ENCODE measurements around the gene COL4A2.

The COL4A2 gene

DNA sequence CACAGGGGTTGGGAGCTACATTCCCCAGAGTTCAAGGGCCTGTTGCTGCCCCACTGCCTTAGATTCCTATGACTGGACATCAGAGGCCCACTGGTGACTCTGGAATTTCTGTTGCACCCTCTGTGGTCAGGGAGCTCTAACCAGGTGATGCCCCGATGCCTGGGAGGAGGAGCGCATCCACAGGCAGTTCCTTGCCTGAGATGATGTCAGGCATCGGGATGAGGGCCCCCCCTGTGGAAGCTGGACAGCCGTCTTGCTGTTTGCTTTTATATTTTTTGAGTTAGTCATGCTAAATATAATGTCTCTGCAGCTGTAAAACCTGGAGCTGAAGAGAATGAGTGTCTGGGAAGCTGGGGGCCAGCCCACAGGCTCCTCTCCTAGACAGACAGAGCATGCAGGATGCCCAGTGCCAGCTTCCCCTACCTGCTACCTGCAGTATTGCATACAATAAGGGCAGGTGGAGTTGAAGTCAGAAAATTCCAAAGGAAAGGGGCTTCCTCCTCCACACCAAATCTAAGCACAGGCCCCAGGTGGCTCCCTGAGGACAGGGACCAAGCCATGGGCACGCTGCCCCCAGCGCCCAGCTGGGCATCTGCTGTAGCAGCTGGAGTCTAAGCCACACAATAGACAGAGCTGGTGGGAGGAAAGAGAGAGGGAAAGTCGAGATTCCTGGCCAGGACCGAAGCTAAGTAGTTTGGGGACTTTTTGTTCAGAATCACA, 16.2 kb downstream of the COL4A2 start:
- no peak for DNase-seq

- DNase-seq: no peak
These were observed 17.1 kb downstream of the COL4A2 start for GRCh38 chr13:110324026-110324749.

DNA sequence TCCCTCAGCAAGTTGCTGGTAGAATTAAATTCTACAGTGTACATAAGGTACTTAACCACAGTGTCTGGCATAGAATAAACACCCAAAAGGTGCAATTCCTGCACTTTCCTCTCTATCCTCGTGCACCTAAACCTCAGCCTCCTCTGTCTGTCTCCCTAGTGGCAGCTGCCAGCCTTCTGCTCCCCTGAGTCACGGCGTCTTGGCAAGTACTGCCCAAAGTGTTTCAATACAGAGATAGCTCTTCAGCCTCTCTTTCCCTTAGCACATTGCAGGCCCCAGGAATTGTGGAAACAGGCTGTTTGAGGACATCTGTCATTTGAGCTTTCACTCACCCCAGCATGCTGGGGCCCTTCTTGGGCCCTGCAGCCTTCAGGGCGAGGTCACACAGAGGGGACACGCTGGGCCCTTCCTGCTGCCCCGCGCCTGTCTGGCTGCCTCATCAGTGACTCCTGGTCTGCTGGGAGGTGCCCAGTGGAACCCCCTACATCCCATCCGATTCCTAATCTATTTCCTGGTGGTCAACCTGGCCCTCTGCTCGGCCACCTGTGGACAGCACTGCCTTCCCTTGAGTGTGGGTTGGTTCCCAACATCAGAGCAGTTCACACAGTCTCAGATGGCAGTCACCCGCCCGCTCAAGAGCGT, 19.3 kb downstream of the COL4A2 start:
- no peak for DNase-seq

- DNase-seq: no peak
These were observed 20.1 kb downstream of the COL4A2 start for GRCh38 chr13:110327051-110327721.

DNA sequence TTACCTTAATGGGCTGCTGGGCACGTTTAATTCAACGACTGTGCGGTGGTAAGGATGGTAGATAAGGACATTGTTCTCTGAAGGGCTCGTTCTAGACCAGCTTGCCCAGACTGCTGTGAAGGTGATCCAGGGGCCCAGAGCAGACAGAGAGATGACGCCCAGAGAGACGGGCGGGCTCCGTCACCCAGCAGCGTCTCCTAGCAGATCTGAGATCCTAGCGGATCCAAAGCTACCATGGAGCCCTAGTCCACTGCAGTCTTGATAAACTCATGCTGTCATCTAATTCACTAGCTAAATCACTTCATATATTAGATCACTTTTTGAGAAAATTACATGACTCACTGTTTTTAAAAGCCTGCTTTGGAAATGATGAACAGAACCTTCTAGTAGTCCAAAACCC, 21.5 kb downstream of the COL4A2 start:
- no peak for DNase-seq

GRCh38 chr13:110329258-110329657, 22.2 kb downstream of the COL4A2 start:
- DNase-seq: no peak

- DNase-seq: no peak
These were observed 22.8 kb downstream of the COL4A2 start for GRCh38 chr13:110329798-110330461.

GRCh38 chr13:110330491-110331011, 23.5 kb downstream of the COL4A2 start:
- DNase-seq: no peak

DNA sequence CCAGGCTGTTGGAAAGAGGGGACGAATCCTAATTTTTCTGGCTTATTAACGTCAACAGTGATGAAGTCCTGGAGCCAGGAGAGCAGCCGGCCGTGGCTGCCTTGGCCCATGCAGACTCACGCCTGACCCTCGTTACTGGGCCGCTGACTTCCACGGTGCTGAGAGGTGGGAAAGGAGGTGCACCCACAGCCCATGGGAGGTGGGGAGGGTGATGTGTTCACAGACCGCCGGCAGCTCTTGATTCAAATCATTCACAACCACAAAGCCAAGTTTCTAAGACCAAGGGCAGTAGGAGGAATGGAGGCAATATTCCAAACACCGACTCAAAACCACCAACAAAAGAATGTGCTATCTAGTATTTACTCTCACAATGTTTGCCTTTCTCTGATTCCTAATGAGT, 24.3 kb downstream of the COL4A2 start:
- DNase-seq: no peak

- DNase-seq: no peak
These were observed 25.7 kb downstream of the COL4A2 start for GRCh38 chr13:110332750-110333149.

DNA sequence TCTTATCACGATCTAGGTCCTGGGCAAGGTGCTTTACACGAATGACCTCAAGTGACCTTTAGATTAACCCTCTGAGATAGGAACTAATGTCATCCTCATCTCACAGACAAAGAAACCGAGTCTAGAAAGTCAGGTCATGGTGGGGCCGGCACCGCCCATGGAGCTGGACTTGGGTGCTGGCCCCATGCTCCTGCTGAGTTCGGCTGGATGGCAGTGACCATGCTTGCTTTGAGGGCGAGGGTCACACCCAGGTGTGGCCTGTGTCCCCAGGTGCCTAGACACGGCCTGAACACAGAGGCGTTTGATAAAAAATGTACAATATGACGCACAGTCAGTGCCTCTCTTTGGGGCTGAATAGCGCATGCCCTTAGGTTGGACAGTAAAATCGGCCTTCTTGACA, 26.8 kb downstream of the COL4A2 start:
- no peak for DNase-seq

DNA sequence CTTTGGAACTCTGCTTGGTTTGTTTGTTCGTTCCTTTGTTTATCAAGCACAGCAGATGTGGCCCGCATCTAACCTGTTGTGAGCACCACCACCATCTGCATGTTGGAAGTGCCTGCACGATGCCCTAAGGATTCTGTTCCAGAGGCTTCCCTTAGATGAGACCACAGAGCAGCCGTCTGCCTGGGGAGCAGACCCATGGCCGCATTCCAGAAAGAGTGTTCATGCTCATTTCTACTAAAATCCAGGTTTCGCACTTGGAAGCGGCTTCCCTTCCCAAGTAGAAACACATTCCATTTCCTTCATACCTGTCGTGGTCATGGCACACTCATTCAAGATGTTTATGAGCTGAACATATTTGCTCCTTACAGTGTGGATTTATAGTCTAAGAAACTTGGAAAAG, 27.2 kb downstream of the COL4A2 start:
- no peak for DNase-seq

DNA sequence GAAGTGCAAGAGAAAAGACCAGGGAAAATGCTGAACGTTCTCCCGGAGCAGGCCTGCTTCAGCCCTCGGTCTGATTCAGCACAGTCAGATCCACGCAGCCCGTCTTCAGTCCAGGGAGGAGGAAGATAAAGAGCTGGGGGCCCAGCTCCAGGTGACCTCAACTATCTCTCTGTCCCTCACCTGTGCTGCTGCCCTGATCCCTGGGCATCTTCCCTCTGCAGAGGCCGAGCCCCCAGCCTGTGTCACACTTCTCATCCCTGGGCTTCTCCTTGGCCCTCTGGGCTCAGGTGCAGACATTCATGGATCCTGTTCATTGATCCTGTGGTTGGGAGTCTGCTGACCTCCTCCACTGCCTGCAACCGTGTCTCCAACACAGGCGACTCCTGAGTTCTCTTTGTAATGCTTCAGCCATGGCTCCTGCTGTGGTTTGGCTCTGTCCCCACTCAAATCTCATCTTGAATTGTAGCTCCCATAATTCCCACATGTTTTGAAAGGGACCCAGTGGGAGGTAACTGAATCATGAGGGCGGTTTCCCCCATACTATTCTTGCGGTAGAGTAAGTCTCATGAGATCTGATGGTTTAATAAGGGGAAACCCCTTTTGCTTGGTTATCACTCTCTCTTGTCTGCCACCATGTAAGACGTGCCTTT, 27.9 kb downstream of the COL4A2 start:
- DNase-seq: no peak

DNA sequence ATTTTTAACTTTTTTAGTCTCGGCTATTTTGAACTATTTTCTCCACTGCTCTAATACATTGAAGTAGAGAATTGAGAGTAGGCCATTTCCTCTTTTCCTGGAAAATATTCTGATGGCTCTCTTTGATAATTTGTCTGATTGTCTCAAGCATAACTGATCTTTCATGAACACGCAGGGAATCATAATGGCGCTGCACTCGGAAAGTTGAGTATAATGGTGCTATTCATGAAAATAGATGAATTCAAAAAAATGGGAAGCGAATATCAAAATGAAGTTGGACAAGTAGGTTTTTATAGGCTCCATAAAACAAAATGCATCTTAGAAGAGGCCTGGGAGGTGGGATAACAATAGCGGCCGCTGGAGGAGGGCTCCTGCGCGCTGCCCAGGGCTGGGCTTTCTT, 29.0 kb downstream of the COL4A2 start:
- DNase-seq: no peak

DNA sequence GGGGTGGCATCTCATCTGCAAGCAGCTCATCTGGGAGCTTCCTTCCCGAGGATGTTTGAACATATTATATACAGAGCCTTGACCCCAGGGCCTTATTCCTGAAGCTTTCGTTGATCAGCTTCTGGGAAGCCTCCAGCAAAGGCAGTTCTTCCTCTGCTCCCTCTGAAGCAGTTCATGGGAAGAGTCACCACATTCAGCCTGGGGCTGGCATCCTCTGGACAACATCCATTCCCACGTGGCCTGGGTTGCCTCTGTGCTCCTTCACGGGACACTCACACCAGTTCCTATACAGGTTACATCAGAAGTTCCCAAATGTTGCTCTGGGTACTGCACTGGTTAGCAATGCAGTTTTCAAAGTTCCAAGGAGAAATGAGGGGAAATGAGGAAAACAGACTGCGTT, 29.6 kb downstream of the COL4A2 start:
- no peak for DNase-seq

DNA sequence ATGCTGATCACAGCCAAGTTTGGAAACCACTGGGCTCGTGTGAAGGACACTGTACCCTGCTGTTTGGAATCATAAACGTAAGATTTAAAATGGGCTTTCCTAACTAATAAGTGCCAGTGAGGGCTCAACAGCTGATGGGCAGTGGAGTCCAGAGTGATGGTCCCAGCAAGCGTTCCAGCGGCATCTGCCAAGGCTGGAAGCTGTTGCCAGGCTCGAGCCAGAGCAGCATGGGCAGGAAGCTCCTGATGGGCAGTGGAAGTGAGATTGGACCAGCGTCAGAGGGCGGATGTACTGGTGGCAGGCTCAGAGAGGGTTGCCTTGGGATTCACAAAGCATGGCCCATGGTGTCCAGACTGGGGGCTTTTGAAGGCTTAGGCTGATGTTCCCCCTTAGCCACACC, 30.2 kb downstream of the COL4A2 start:
- no peak for DNase-seq

- no peak for DNase-seq
These were observed 31.5 kb downstream of the COL4A2 start for GRCh38 chr13:110338441-110339101.

- DNase-seq: no peak
These were observed 32.2 kb downstream of the COL4A2 start for GRCh38 chr13:110339263-110339662.

DNA sequence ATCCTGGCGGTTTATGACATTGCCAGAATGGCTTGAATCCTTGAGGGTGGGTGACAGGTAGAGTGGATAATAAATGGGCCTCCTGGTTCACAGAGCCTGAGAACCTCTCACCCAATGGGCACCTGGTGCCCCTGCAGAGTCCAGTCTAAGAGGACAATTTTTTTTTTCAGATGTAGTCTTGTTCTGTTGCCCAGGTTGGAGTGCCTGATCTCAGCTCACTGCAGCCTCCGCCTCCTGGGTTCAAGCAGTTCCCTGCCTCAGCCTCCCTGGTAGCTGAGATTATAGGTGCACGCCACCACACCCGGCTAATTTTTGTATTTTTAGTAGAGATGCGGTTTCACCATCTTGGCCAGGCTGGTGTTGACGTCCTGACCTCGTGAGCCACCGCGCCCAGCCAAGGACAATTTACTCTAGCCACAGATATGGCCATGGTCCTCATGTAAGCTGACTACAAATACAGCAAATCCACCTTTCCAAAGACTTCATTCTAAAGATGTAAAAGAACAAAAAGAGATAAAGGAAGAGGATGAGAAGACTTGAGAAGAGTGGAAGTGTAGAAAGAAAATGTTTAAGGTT, 33.0 kb downstream of the COL4A2 start:
- DNase-seq: no peak

- no peak for DNase-seq
These were observed 33.8 kb downstream of the COL4A2 start for GRCh38 chr13:110340812-110341444.
